HG02840 (cell line): ENCODE data around the gene PYDC2.
"Not testable (repeated sequence)": the region's sequence is repeated elsewhere in the genome, so short reads cannot be mapped to it uniquely, and the experiment has no call there.

ENCODE experiments used
- ATAC-seq: cut with Tn5 transposase; IDR thresholded peaks from one replicate; pipeline ENCODE4 v1.9.1; 2021; ENCODE audit warnings: mild to moderate bottlenecking, moderate library complexity, moderate number of reproducible peaks; ENCODE audit not compliant: unreplicated experiment, low FRiP score

PYDC2 gene

DNA sequence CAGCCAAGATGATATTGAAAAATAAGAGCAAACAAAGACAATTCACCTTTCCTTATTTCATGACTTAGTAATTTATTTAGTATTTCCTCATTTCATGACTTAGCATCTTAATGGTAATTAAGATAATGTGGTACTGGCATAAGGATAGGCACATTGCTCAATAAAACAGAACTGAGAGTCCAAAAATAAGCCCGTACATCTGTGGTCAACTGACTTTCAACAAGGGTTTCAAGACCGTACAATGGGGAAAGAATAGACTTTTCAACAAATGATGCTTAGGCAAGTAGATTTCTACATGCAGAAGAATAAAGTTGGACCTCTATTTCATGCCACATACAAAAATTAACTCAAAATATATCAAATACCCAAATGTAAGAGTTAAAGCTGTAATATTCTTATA lies 603 bp upstream of the PYDC2 start:
- no peak for ATAC-seq

- ATAC-seq: no peak
Observed at GRCh38 chr3:191470080-191470479, 9.1 kb downstream of the PYDC2 start.

GRCh38 chr3:191470545-191470944 lies 9.6 kb downstream of the PYDC2 start:
- ATAC-seq: no peak

DNA sequence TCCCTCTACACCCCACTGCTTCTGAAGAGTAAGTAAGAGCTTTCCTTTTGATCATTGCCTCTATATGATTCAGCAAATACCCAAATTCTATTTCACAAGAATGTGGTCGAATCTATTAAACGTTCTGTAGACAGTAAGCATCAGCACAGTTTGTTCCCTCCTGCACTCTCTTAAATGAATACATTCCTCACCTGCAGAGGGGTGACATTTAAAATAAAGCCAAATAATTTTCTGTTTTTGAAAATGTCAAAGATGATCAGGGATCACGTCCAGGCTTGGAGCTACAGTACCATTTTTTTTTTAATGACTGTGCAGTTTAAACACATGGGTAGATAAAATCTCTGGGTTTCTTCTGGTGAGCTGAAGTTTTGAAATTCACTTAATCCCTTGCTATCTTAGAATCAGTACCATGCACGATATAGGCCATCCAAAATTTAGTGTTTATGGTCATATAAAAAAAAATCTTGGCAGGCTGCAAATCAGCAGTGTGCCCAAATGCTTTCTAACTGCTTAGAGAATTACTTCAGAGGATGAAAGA lies 12.8 kb downstream of the PYDC2 start:
- no peak for ATAC-seq

GRCh38 chr3:191476066-191476772 lies 15.3 kb downstream of the PYDC2 start:
- no peak for ATAC-seq

- ATAC-seq: not testable (repeated sequence)
Observed at GRCh38 chr3:191483994-191484393, 23.0 kb downstream of the PYDC2 start.

GRCh38 chr3:191484461-191484860 lies 23.5 kb downstream of the PYDC2 start:
- no peak for ATAC-seq

GRCh38 chr3:191492601-191493000 lies 31.6 kb downstream of the PYDC2 start:
- ATAC-seq: no peak

GRCh38 chr3:191493336-191493735 lies 32.4 kb downstream of the PYDC2 start:
- ATAC-seq: no peak

DNA sequence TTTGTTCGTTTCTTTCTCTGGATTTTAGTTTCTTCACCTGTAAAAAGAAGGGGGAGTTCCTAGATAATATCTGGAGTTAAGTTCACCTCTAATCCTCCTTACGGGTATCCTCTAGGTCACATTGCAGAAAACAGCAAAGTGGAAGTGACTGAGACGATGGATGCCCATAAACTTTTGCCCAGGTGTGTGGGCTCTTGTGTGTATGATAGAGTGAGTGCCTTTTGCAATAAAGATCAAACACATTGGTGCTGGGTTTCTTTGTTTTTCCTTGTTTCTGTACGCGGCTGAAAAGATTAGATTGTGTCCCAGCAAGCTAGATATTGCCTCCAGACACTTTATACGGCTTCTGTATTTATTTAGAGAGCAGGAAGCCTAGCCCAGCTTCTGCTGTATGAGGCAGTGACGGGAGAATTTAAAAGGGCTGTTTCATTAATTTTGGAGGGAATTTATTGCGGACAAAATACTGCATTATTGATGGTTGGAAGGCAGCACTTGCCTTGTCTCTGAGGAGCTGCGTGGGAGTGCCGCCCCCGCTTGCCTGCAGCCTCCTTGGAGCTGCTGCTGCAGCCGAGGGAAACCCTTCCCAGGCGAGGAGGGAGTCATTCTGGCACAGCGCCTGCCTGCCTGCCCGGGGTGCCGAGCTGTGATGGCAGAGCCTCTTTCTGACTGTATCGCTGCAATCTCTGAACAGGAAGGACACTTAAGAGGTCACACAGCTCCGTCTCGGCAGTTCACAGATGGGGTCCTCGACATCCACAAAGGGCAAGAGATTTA lies 38.5 kb downstream of the PYDC2 start:
- no peak for ATAC-seq

- no peak for ATAC-seq
Observed at GRCh38 chr3:191500892-191501291, 39.9 kb downstream of the PYDC2 start.

DNA sequence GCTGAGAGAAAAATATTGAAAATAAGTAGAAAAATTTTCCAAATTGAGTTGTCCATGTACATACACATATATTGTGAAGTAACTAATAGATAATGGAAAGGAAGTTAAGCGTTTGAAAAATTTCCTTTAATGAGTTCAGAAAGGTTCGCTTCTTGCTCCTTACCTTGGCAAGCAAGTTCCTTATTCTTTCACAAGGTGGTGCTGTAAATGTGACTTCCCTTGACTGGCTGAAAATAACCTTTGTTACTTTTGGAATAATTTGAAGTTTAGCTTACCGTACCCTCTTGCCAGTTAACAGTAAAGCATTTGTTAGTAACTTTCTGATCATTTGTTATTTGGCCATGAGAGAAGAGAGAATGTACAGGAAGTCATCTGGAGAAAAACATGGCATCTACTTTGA lies 41.6 kb downstream of the PYDC2 start:
- ATAC-seq: no peak

DNA sequence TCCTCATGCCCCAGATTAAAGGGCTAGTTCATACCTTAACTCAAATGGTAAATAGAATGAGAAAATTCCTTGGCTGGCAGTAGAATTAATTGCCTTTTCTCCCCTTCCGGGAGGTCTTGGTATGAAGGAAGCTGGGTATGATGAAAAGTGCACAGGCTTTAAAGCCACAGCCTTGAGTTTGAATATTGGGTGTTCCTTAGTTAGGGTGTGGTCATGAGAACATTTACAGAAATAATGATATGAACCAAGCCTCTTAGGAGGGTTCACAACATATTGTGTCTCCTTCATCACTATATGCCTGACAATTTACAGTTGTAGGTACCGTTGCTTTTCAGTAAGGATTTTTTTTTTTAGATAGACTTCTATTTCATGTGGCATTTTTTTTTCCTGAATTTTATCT lies 48.1 kb downstream of the PYDC2 start:
- ATAC-seq: no peak
